Erythroblast (primary cell): Measurements from ENCODE around the gene ZNF835.

Experiments used
- DNase-seq, 2 experiments: peaks; one replicate each; lab custom pipeline; 2025; lab: John Stamatoyannopoulos, UW
- GATA1 ChIP-seq: IDR thresholded peaks from 2 replicates; pipeline ENCODE4 v1.6.1; 2011; ENCODE audit warnings: low read depth, mild to moderate bottlenecking, control low read depth, low read length, moderate library complexity
- POLR2A ChIP-seq: IDR thresholded peaks from 2 replicates; pipeline ENCODE4 v1.6.1; 2011; ENCODE audit warnings: mild to moderate bottlenecking, low read length

Gene ZNF835

GRCh38 chr19:56637976-56638555, 33.5 kb downstream of the ZNF835 start:
- DNase-seq: peak; percentile 50 to 67
- TF ChIP-seq GATA1 (no peak), POLR2A (no peak)

DNA sequence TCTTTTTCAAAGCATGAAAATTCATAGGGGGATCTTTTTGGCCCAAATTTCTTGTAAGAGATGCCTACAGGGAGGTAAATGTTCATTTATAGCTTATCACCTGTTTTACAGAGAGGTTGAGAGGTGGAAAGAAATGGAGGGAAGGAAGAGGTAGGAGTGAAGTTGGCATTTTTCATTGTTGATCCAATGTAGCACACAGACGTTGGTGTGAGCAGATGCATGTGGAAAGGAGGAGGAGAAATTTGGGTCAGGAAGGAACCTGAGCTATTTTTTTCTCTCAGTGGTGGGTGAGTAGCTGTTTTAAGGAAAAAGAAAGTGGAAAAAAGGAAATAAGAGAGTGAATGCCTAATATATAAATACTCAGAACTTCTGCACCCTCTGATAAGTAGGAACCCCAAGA, 38.5 kb downstream of the ZNF835 start:
- DNase-seq: no peak

DNA sequence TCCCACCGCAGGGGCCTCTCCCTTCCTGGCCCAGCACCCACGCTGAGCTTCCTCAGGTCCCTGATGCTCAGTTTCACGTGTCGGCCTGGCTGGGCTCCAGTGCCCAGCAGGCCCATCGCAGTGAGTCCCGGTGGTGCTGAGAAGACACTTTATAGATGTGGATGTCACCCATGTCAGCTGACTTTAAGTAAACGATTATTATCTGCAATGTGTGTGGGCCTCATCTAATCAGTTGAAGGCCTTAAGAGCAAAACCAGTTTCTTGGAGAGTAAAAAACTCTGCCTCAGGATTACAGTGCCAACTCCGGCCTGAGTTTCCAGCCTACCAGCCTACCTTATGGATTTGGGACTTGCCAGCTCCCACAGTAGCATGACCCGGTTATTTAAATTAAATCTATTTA, 45.8 kb downstream of the ZNF835 start:
- TF ChIP-seq GATA1 (no peak), POLR2A (no peak)
- DNase-seq: no peak

More for the DNA sequence above, 38.5 kb downstream of the ZNF835 start:
- no peak for TF ChIP-seq GATA1
- no peak for TF ChIP-seq POLR2A

DNA sequence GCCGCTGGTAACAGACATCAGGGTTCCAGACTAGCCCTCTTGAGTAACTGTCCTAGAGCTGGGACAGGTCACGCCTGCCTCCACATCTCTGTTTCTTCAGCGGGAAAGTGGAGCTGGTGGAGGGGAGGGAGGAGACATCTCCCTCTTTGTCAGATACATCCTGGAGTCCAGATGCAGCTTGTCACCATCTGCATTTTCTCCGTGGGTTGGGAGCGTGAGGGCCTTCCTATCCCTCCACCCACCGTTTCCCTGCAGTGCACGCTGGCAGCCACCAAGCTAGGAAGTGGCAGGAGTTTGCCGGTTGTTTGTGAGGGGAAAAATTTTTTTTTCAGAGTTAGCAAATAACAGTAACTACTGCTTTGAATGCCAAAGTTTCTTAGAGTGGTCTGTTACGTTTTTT, 48.6 kb downstream of the ZNF835 start:
- no peak for DNase-seq

GRCh38 chr19:56622374-56622773, 49.2 kb downstream of the ZNF835 start:
- TF ChIP-seq POLR2A (no peak), GATA1 (no peak)
- DNase-seq: no peak

More for the DNA sequence above, 48.6 kb downstream of the ZNF835 start:
- no peak for TF ChIP-seq GATA1

- TF ChIP-seq POLR2A (no peak), GATA1 (no peak)
- DNase-seq: no peak
Measured at GRCh38 chr19:56619121-56619520, 52.4 kb downstream of the ZNF835 start.

- DNase-seq: no peak
- TF ChIP-seq POLR2A: no peak
- no peak for TF ChIP-seq GATA1
Measured at GRCh38 chr19:56617531-56617930, 54.0 kb downstream of the ZNF835 start.

DNA sequence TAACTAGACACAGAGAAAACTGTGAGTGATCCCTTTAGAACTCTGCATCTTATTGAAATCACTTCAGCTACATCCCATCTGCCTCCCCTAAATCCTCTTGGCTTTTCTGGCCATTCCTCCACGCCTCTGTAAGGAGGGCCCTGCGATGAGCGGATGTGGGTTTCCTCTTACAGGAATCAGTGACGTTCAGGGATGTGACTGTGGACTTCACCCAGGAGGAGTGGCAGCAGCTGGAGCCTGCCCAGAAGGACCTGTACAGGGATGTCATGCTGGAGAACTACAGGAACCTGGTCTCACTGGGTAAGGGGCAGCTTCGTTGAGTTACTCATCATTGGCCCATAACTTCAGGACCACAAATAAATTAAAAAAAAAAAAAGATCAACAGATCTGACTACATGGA, 57.9 kb downstream of the ZNF835 start:
- TF ChIP-seq GATA1: no peak
- no peak for TF ChIP-seq POLR2A
- DNase-seq: no peak

DNA sequence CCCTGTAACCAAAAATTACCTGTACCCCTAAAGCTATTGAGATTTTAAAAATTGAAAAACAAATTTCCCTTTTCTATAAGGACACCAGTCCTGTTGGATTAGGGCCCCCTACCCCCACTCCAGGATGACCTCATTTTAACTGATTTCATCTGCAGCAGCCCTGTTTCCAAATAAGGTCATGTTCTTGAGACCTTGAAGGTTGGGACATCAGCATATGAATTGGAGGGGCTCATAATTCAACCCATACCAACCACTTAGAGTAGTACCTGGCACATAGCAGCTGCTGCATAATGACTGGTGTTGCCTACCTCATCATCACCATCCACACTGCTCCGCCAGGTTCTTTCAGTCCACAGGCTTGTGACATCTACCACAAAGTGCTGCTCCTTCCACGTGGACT, 58.8 kb downstream of the ZNF835 start:
- TF ChIP-seq POLR2A (no peak), GATA1 (no peak)
- no peak for DNase-seq
